Left ventricle myocardium superior (tissue), 1 donor: ENCODE results near the gene ASCC3. TPM values are rescaled to one million over a fixed set of nuclear protein-coding genes. Genes with fewer than 3 reads are reported as not detected.
"Not testable (repeated sequence)": the region's sequence is repeated elsewhere in the genome, so short reads cannot be mapped to it uniquely, and the experiment has no call there.

Source experiments
- ATAC-seq: fragments of 200-7000 bp; cut with Tn5 transposase; one replicate; pipeline ENCODE4 v1.9.1; 2020; ENCODE audit warnings: mild to moderate bottlenecking, moderate library complexity
- DNase-seq: peaks from one replicate; pipeline ENCODE4 v3.0.0-alpha.2; 2020
- intact Hi-C: fragments of 100-400 bp; cut with micrococcal nuclease; formaldehyde crosslinking; loops from one replicate; pipeline ENCODE4 v1.11.0; 2022
- total RNA-seq: library from RNA; stranded (reverse); fragmentation: NEBNext Ultra II Directional; extraction: Animal tissue kit (Norgen Biotek cat#: 25700); gene quantifications from one replicate; pipeline ENCODE4 v1.2.1, GENCODE V29; 2021
- donor health status: DM: no; HTN: yes; CAD: no; lungs with severe emphysema.

Gene ASCC3
- total RNA-seq, 1 donor from 2014 or later: 14.2 TPM

GRCh38 chr6:100745419-100746041, 135.6 kb downstream of the ASCC3 start:
- no peak for DNase-seq
- no peak for ATAC-seq
- intact Hi-C loops: no loop called here

GRCh38 chr6:100740439-100740838, 140.7 kb downstream of the ASCC3 start:
- no peak for DNase-seq
- no peak for ATAC-seq
- intact Hi-C loops: no loop called here

- intact Hi-C loops, DNase-seq, ATAC-seq: not testable (repeated sequence)
These were observed 143.4 kb downstream of the ASCC3 start for GRCh38 chr6:100737720-100738119.

GRCh38 chr6:100731411-100731810, 149.7 kb downstream of the ASCC3 start:
- intact Hi-C loops: no loop called here
- no peak for ATAC-seq
- no peak for DNase-seq

GRCh38 chr6:100730001-100730980, 150.8 kb downstream of the ASCC3 start:
- no peak for DNase-seq
- intact Hi-C loops: no loop called here

GRCh38 chr6:100726666-100727065, 154.5 kb downstream of the ASCC3 start:
- ATAC-seq: no peak
- intact Hi-C loops: no loop called here

More at GRCh38 chr6:100730001-100730980, 150.8 kb downstream of the ASCC3 start:
- ATAC-seq: no peak

GRCh38 chr6:100724696-100725095, 156.4 kb downstream of the ASCC3 start:
- no peak for ATAC-seq
- intact Hi-C loops: no loop called here
- DNase-seq: no peak

More at GRCh38 chr6:100726666-100727065, 154.5 kb downstream of the ASCC3 start:
- DNase-seq: no peak

- intact Hi-C loops: no loop called here
- ATAC-seq: no peak
These were observed 156.9 kb downstream of the ASCC3 start for GRCh38 chr6:100724222-100724621.

GRCh38 chr6:100721256-100721655, 159.9 kb downstream of the ASCC3 start:
- intact Hi-C loops: no loop called here
- DNase-seq (no peak), ATAC-seq (no peak)

More at GRCh38 chr6:100724222-100724621, 156.9 kb downstream of the ASCC3 start:
- DNase-seq: no peak

GRCh38 chr6:100719883-100720682, 161.0 kb downstream of the ASCC3 start:
- peak; percentile 56 for ATAC-seq
- intact Hi-C loops: no loop called here
- DNase-seq: no peak

- intact Hi-C loops: no loop called here
- ATAC-seq (no peak), DNase-seq (no peak)
These were observed 168.1 kb downstream of the ASCC3 start for GRCh38 chr6:100712997-100713396.

- intact Hi-C loops: no loop called here
- ATAC-seq (no peak), DNase-seq (no peak)
These were observed 174.6 kb downstream of the ASCC3 start for GRCh38 chr6:100706491-100706890.

GRCh38 chr6:100704961-100705360, 176.2 kb downstream of the ASCC3 start:
- no peak for DNase-seq
- peak; percentile 51 for ATAC-seq
- intact Hi-C loops: no loop called here

GRCh38 chr6:100701728-100702127, 179.4 kb downstream of the ASCC3 start:
- intact Hi-C loops: no loop called here
- DNase-seq (no peak), ATAC-seq (no peak)

- ATAC-seq (no peak), DNase-seq (no peak)
- intact Hi-C loops: no loop called here
These were observed 181.1 kb downstream of the ASCC3 start for GRCh38 chr6:100700009-100700408.

- no peak for ATAC-seq
- intact Hi-C loops: no loop called here
- no peak for DNase-seq
These were observed 185.7 kb downstream of the ASCC3 start for GRCh38 chr6:100695445-100695844.

- intact Hi-C loops: no loop called here
- ATAC-seq (no peak), DNase-seq (no peak)
These were observed 187.7 kb downstream of the ASCC3 start for GRCh38 chr6:100693249-100693927.

GRCh38 chr6:100691972-100692371, 189.2 kb downstream of the ASCC3 start:
- DNase-seq (no peak), ATAC-seq (no peak)
- intact Hi-C loops: no loop called here

GRCh38 chr6:100686216-100686615, 194.9 kb downstream of the ASCC3 start:
- no peak for ATAC-seq
- intact Hi-C loops: no loop called here
- DNase-seq: no peak
